ENCODE measurements around the gene FIBCD1.

DNA sequence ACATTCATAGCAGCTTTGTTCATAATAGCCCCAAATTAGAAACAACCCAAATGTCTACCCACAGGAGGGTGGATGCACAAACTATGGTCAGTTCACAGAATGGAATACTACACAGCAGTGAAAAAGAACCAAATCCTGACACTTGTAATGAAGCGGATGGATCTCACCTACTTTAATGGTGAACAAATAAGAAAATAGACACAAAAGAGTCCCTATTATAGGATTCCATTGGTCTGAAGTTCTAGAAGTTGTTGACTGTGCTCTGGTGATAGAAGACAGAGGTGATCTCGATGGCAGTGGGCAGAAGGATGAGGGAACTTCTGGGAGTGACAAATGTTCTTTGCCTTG lies 49.3 kb upstream of the FIBCD1 start:
- TF ChIP-seq CTCF (IDR thresholded peaks at IDR 0.05) (no peak), POLR2A (IDR thresholded peaks at IDR 0.05) (no peak)

All from stomach (tissue), 4 donors.